HG03066 (cell line): ENCODE results near the gene ZNF648.
"Not testable (repeated sequence)": the region's sequence is repeated elsewhere in the genome, so short reads cannot be mapped to it uniquely, and the experiment has no call there.

ENCODE experiments used
- ATAC-seq: cut with Tn5 transposase; IDR thresholded peaks from one replicate; pipeline ENCODE4 v1.9.1; 2021; ENCODE audit warnings: low read depth; ENCODE audit not compliant: unreplicated experiment

ZNF648 gene

DNA sequence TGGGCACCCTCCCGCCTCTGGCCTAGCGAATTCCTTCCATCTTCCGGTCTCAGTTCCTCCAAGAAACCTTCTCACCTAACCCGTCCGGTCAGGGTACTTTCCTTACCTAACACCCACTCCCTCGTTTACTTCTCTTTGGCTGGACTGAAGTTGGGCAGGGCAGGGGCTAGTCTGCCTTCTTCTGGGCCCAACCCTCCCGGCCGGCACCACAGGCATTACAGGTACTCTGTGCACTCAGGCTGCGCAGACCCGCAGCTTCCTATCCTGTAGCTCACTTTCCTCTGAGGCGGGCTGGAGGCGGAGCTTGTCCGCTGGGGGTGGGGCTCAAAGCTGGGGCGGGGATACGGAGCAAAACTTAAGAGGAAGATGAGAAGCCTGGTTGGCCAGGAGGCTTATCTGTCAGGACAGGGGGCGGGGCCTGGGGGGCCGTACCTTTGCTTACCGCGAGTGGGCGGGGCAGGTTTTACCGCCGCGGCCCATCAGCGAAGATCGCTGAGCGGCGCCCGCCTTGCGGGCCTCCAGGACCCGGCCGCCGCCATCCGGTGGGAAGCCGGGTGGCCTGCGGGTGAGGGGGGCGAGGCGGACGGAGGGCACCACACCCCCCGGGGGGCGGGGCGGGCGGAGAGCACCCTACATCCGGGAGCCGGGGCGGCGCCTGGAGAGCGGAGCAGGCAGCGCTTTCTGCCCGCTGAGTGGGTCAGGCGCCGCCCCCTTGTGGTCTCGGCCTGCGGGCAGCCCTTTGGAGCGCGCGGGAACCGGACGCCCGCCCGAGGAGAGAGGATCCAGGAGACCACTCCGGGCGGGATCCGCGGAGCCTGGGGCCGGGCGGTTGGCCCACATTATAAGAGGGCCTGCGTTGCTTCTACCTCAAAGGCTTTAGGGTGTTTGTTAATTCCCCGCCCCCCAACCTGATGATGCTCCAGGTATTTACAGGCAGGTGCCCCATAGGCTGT, 31.9 kb downstream of the ZNF648 start:
- ATAC-seq, result peak; percentile 89

DNA sequence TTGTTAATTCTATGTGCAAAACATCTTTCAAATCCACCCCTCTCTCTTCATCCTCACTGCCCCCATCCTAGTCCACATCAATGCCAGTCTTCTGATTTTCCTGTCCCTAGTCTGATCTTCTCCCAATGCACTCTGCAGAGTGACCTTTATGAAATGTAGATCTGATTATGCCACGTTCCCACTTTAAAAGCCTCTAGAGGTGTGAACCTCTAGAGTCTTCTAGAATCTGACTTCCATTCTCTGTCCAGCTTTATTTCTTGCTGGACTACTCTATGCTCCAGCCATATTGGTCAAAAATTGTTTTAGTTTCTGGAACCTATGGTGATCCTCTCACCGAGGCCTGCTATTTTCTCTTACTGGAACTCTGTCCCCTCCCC, 32.5 kb downstream of the ZNF648 start:
- no peak for ATAC-seq

DNA sequence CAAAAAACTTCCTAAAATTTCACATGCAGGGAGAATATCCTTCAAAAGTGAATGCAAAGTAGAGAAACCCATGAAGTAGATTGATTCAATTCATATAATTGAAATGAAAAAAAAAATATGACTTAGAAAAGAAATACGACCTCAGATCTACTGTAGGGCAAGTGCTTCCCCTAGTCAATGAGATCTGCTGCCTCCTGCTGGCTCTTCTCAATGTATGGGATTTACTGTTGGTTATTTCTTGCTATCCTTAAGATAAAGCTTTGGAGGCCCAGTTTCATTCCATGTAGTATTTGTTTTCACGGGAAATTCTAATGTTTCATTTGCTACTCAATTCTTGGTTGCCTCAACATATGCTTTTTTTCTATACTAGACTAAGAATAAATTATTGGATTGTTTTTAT, 46.2 kb downstream of the ZNF648 start:
- no peak for ATAC-seq

DNA sequence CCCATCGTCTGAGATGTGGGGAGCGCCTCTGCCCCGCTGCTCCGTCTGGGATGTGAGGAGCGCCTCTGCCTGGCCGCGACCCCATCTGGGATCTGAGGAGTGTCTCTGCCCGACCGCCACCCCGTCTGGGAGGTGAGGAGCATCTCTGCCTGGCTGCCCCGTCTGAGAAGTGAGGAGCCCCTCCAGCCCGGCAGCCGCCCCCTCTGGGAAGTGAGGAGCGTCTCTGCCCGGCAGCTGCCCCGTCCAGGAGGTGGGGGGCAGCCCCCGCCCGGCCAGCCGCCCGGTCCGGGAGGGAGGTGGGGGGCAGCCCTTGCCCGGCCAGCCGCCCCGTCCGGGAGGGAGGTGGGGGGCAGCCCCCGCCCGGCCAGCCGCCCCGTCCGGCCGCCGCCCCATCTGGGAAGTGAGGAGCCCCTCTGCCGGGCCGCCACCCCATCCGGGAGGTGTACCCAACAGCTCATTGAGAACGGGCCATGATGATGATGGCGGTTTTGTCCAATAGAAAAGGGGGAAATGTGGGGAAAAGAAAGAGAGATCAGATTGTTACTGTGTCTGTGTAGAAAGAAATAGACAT, 50.6 kb downstream of the ZNF648 start:
- not testable (repeated sequence) for ATAC-seq

DNA sequence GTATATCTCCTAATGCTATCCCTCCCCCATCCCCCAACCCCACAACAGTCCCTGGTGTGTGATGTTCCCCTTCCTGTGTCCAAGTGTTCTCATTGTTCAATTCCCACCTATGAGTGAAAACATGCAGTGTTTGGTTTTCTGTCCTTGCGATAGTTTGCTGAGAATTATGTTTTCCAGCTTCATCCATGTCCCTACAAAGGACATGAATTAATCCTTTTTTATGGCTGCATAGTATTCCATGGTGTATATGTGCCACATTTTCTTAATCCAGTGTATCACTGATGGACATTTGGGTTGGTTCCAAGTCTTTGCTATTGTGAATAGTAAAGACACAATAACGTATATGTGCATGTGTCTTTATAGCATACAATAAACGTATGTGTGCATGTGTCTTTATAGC, 56.1 kb downstream of the ZNF648 start:
- not testable (repeated sequence) for ATAC-seq

DNA sequence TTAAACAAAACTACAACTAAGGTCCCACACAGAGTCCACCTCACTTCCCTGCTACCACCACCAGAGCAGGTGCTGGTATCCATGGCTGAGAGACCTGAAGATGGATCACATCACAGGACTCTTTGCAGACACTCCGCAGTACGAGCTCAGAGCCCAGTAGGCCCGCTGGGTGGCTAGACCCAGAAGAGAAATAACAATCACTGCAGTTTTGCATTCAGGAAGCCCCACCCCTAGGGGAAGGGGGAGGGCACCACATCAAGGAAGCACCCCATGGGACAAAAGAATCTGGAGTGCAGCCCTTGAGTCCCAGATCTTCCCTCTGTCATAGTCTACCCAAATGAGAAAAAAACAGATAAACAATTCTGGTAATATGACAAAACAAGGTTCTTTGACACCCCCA, 56.9 kb downstream of the ZNF648 start:
- no peak for ATAC-seq
